SH-SY5Y (cell line): Measurements from ENCODE around the gene SLC5A9.

ENCODE experiments used
- GATA2 ChIP-seq: IDR thresholded peaks from 2 replicates; pipeline ENCODE4 v1.6.1; 2011; ENCODE audit warnings: mild to moderate bottlenecking, low read depth, low read length
- GATA3 ChIP-seq: IDR thresholded peaks from 2 replicates; pipeline ENCODE4 v1.6.1; 2011; ENCODE audit warnings: low read depth, mild to moderate bottlenecking, low read length, moderate library complexity

DNA sequence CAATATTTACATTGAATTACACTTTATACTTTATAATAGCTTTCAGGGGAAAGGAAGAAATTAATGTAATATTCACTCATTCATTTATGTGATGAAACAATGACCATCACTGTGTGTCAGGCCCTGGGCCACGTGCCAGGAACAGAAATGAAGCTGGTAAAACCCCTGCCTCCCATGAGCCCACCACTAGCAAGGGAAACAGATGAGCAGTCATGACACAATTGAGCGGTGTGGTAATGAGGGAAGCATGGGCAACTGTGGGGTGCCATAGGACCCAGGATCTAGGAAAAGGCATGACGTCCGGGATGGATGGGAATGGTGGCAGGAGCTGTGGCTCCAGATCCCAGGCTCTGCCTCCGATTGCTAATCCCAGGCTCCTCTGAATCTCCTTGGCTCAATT, 17.0 kb upstream of the SLC5A9 start:
- TF ChIP-seq GATA2 = no peak
- no peak for TF ChIP-seq GATA3
